LNCaP clone FGC (cell line): ENCODE results near the gene RAD51C.

Source experiments
- DNase-seq: peaks from one replicate; pipeline ENCODE4 v3.0.0-alpha.2; 2011; ENCODE audit warnings: low read depth
- H3K4me3 ChIP-seq: 2 replicates; pipeline ENCODE4 v1.5.1; 2011; ENCODE audit warnings: mild to moderate bottlenecking, low read depth, low read length, control low read depth
- TF ChIP-seq, protein P1 (sequence below): IDR thresholded peaks from 2 replicates; pipeline ENCODE4 v1.5.1; 2012; ENCODE audit warnings: mild to moderate bottlenecking; ENCODE audit not compliant: control insufficient read depth, insufficient read depth; ENCODE audit errors: extremely low read depth

RAD51C gene

DNA sequence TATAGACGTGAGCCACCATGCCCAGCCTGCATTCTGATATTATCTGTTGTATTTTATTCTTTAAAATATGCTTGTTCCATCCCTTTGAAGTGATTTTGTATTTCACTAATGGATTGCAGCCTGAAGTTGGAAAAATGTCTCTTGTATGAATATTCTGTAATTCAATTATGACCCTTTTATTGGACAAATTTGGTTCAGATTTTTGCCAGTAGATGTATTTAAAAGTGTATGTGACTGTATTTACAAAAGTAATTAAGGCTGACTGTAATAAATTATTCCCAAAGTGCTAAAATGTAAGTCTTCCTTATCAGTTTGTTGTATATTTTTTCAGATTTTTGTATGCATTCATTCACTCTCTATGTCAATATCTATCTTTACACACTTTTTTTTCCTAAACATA, 87.0 kb downstream of the RAD51C start:
- DNase-seq, result no peak
- H3K4me3 ChIP-seq, result no peak overlapping the region

DNA sequence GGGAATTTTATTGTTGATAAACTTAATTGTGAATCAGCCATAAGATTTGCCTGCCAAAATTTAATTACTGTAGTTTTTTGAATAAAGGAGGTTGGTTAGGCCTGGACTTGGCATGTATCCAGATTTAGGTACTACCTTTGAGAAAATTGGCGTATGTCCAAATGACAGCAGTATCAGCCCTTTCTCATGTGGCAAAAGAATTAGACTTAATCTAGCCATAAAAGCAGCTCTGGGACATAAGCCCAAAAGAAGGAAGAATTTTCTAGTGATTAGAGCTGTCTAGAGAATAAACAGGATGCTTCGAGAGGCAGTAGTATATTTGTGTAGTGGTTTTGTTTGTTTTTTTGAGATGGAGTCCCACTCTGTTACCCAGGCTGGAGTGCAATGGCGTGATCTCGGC, 91.0 kb downstream of the RAD51C start:
- TF ChIP-seq, protein P1, sequence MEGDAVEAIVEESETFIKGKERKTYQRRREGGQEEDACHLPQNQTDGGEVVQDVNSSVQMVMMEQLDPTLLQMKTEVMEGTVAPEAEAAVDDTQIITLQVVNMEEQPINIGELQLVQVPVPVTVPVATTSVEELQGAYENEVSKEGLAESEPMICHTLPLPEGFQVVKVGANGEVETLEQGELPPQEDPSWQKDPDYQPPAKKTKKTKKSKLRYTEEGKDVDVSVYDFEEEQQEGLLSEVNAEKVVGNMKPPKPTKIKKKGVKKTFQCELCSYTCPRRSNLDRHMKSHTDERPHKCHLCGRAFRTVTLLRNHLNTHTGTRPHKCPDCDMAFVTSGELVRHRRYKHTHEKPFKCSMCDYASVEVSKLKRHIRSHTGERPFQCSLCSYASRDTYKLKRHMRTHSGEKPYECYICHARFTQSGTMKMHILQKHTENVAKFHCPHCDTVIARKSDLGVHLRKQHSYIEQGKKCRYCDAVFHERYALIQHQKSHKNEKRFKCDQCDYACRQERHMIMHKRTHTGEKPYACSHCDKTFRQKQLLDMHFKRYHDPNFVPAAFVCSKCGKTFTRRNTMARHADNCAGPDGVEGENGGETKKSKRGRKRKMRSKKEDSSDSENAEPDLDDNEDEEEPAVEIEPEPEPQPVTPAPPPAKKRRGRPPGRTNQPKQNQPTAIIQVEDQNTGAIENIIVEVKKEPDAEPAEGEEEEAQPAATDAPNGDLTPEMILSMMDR, result no peak
- H3K4me3 ChIP-seq, result no peak overlapping the region
- no peak for DNase-seq

More for the DNA sequence above, 87.0 kb downstream of the RAD51C start:
- TF ChIP-seq, protein P1, result no peak

DNA sequence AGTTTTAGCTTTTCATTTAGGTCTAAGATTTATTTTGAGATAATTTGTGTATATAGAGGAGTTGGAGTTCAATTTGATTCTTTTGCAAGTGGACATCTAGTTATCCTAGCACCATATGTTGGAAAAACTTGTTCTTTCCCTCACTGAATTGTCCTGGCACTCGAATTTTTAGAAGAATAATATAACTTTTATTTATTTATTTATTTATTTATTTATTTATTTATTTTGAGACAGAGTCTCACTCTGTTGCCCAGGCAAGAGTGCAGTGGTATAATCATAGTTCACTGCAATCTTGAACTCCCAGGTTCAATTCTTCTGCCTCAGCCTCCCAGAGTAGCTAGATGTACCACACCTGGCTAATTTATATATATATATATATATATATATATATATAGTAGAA, 92.7 kb downstream of the RAD51C start:
- H3K4me3 ChIP-seq, result no peak overlapping the region
- no peak for DNase-seq
- TF ChIP-seq, protein P1, result no peak
